GM12801 (cell line): ENCODE results near the gene EPB41.

Experiments
- CTCF ChIP-seq: IDR thresholded peaks from one replicate; pipeline ENCODE4 v1.5.1; 2011; ENCODE audit warnings: control low read depth; ENCODE audit not compliant: insufficient read length; ENCODE audit errors: extremely low read depth

The EPB41 gene

GRCh38 chr1:28986306-28986910 lies 72.0 kb downstream of the EPB41 start:
- TF ChIP-seq CTCF = no peak

GRCh38 chr1:29002792-29003191 lies 88.4 kb downstream of the EPB41 start:
- TF ChIP-seq CTCF = no peak

GRCh38 chr1:29004288-29004687 lies 89.9 kb downstream of the EPB41 start:
- no peak for TF ChIP-seq CTCF

- TF ChIP-seq CTCF = no peak
These were observed 90.4 kb downstream of the EPB41 start for GRCh38 chr1:29004798-29005197.

- TF ChIP-seq CTCF = no peak
These were observed 97.4 kb downstream of the EPB41 start for GRCh38 chr1:29011775-29012174.

- TF ChIP-seq CTCF = no peak
These were observed 102.9 kb downstream of the EPB41 start for GRCh38 chr1:29017235-29017634.

- TF ChIP-seq CTCF = no peak
These were observed 103.8 kb downstream of the EPB41 start for GRCh38 chr1:29017975-29018712.
